IMR-90 (cell line): ENCODE results near the gene ERCC5. TPM values are rescaled to one million over a fixed set of nuclear protein-coding genes. Genes with fewer than 3 reads are reported as not detected.

Source experiments
- ATAC-seq: fragments of 200-7000 bp; cut with Tn5 transposase; 2 replicates; pipeline ENCODE4 v1.9.1; 2020; ENCODE audit warnings: low read depth, mild to moderate bottlenecking, moderate library complexity
- BruUV-seq: library from RNA; stranded (reverse); fragments of 400-500 nt; replicated peaks from 2 replicates; lab custom pipeline; 2021; lab: Mats Ljungman, UMichigan
- CTCF ChIA-PET: fragments of 300-600 bp; formaldehyde crosslinking; extraction: SDS; loops from one replicate; lab custom pipeline; 2021; ENCODE audit warnings: antibody characterized with exemption; lab: Yijun Ruan, JAX
- POLR2A ChIA-PET: fragments of 300-600 bp; sonication (Branson Sonifier 250); formaldehyde crosslinking; loops from one replicate; lab custom pipeline; 2022; ENCODE audit warnings: antibody characterized with exemption; ENCODE audit not compliant: unreplicated experiment; lab: Charles Lee
- DNase-seq: peaks from one replicate; pipeline ENCODE4 v3.0.0; 2013
- H2AFZ ChIP-seq: replicated peaks from 2 replicates; pipeline ENCODE3; 2013; ENCODE audit warnings: low read length, mild to moderate bottlenecking; ENCODE audit not compliant: poor library complexity
- H2AK5ac ChIP-seq: 2 replicates; pipeline ENCODE4 v1.6.1; 2013; ENCODE audit warnings: low read depth, low read length, inconsistent platforms
- H2AK9ac ChIP-seq: replicated peaks from 2 replicates; pipeline ENCODE3; 2013; ENCODE audit warnings: mild to moderate bottlenecking, low read depth, low read length, moderate library complexity; ENCODE audit not compliant: poor library complexity
- H2BK120ac ChIP-seq: 2 replicates; pipeline ENCODE4 v1.6.1; 2013; ENCODE audit warnings: low read depth, low read length, inconsistent platforms
- H2BK15ac ChIP-seq: 3 replicates; pipeline ENCODE4 v1.6.1; 2013; ENCODE audit warnings: low read depth, low read length, inconsistent platforms
- H2BK20ac ChIP-seq: 2 replicates; pipeline ENCODE4 v1.6.1; 2013; ENCODE audit warnings: low read depth, mild to moderate bottlenecking, inconsistent platforms, low read length, moderate library complexity
- H2BK5ac ChIP-seq: 2 replicates; pipeline ENCODE4 v1.6.1; 2013; ENCODE audit warnings: mild to moderate bottlenecking, low read depth, low read length, inconsistent platforms; ENCODE audit not compliant: poor library complexity, severe bottlenecking
- H3K14ac ChIP-seq: replicated peaks from 2 replicates; pipeline ENCODE4 v1.6.1; 2013; ENCODE audit warnings: low read depth, low read length, inconsistent platforms
- H3K18ac ChIP-seq: 2 replicates; pipeline ENCODE4 v1.6.1; 2013; ENCODE audit warnings: low read depth, low read length, control low read depth
- H3K23ac ChIP-seq: 2 replicates; pipeline ENCODE4 v1.6.1; 2013; ENCODE audit warnings: low read depth, low read length, inconsistent platforms
- H3K27ac ChIP-seq: 2 replicates; pipeline ENCODE4 v1.5.1; 2013; ENCODE audit warnings: mild to moderate bottlenecking, control low read depth, low read length; ENCODE audit not compliant: insufficient read depth
- H3K27me3 ChIP-seq: 2 replicates; pipeline ENCODE4 v1.6.1; 2013; ENCODE audit warnings: low read length; ENCODE audit not compliant: control insufficient read depth, insufficient read depth
- H3K36me3 ChIP-seq: 2 replicates; pipeline ENCODE4 v1.6.1; 2013; ENCODE audit warnings: low read length, mixed read lengths; ENCODE audit not compliant: control insufficient read depth, insufficient read depth
- H3K4ac ChIP-seq: 2 replicates; pipeline ENCODE4 v1.6.1; 2013; ENCODE audit warnings: low read depth, low read length, inconsistent platforms
- H3K4me1 ChIP-seq: 2 replicates; pipeline ENCODE4 v1.6.1; 2013; ENCODE audit warnings: low read length, mixed read lengths; ENCODE audit not compliant: control insufficient read depth, insufficient read depth
- H3K4me2 ChIP-seq: 2 replicates; pipeline ENCODE4 v1.6.1; 2013; ENCODE audit warnings: low read depth, mild to moderate bottlenecking, control low read depth, low read length, moderate library complexity
- H3K4me3 ChIP-seq: 2 replicates; pipeline ENCODE4 v1.5.1; 2013; ENCODE audit warnings: low read depth, mild to moderate bottlenecking, control low read depth, low read length, moderate library complexity; ENCODE audit not compliant: insufficient read depth
- H3K56ac ChIP-seq: 2 replicates; pipeline ENCODE4 v1.6.1; 2013; ENCODE audit warnings: low read length, inconsistent platforms; ENCODE audit not compliant: insufficient read depth; ENCODE audit errors: extremely low read depth
- H3K79me1 ChIP-seq, 2 experiments: 2 replicates each; pipeline ENCODE4 v1.6.1; 2013; ENCODE audit warnings: low read length in 2 of 2, inconsistent platforms in 1 of 2, low read depth in 1 of 2
- H3K9ac ChIP-seq: 2 replicates; pipeline ENCODE4 v1.6.1; 2013; ENCODE audit warnings: low read depth, low read length, control low read depth
- H3K9me1 ChIP-seq: 2 replicates; pipeline ENCODE4 v1.6.1; 2013; ENCODE audit warnings: low read length, inconsistent platforms; ENCODE audit not compliant: insufficient read depth
- H3K9me3 ChIP-seq: 2 replicates; pipeline ENCODE4 v1.6.1; 2013; ENCODE audit warnings: low read length; ENCODE audit not compliant: control insufficient read depth, insufficient read depth
- H4K20me1 ChIP-seq: 2 replicates; pipeline ENCODE4 v1.6.1; 2013; ENCODE audit warnings: low read length, inconsistent platforms; ENCODE audit not compliant: insufficient read depth
- H4K5ac ChIP-seq: 2 replicates; pipeline ENCODE4 v1.6.1; 2013; ENCODE audit warnings: mild to moderate bottlenecking, low read depth, low read length, control low read depth
- H4K8ac ChIP-seq, 2 experiments: 2 replicates each; pipeline ENCODE4 v1.6.1; 2013; ENCODE audit warnings: low read depth in 2 of 2, low read length in 2 of 2, control low read depth in 1 of 2, inconsistent platforms in 1 of 2
- H4K91ac ChIP-seq: 2 replicates; pipeline ENCODE4 v1.6.1; 2013; ENCODE audit warnings: low read depth, low read length, inconsistent platforms; ENCODE audit not compliant: insufficient read depth
- BHLHE40 ChIP-seq: fragments of 150-350 bp; IDR thresholded peaks from 2 replicates; pipeline ENCODE4 v1.6.1; 2016; ENCODE audit warnings: mild to moderate bottlenecking, low read depth, low read length
- CTCF ChIP-seq: conservative IDR thresholded peaks from 2 replicates; pipeline ENCODE4 v1.5.1; 2012; ENCODE audit warnings: mild to moderate bottlenecking, low read depth, low read length, improper control_type of control experiment
- ELK1 ChIP-seq: fragments of 150-350 bp; IDR thresholded peaks from 2 replicates; pipeline ENCODE4 v1.6.1; 2016; ENCODE audit warnings: low read depth, mild to moderate bottlenecking, low read length, moderate library complexity, borderline replicate concordance
- MAFK ChIP-seq: IDR thresholded peaks from 2 replicates; pipeline ENCODE4 v1.6.1; 2012; ENCODE audit warnings: low read depth, low read length, improper control_type of control experiment
- MAZ ChIP-seq: IDR thresholded peaks from 2 replicates; pipeline ENCODE4 v1.6.1; 2012; ENCODE audit warnings: low read depth, mild to moderate bottlenecking, low read length, improper control_type of control experiment, moderate library complexity, borderline replicate concordance
- POLR2A ChIP-seq: IDR thresholded peaks from 2 replicates; pipeline ENCODE4 v1.6.1; 2012; ENCODE audit warnings: mild to moderate bottlenecking, low read depth, low read length
- RAD21 ChIP-seq: IDR thresholded peaks from 2 replicates; pipeline ENCODE4 v1.6.1; 2012; ENCODE audit warnings: low read length, improper control_type of control experiment
- RCOR1 ChIP-seq: IDR thresholded peaks from 2 replicates; pipeline ENCODE4 v1.6.1; 2012; ENCODE audit warnings: mild to moderate bottlenecking, low read length, improper control_type of control experiment; ENCODE audit not compliant: insufficient replicate concordance
- RFX5 ChIP-seq: IDR thresholded peaks from 2 replicates; pipeline ENCODE4 v1.8.0; 2012; ENCODE audit warnings: low read depth, mild to moderate bottlenecking, low read length, moderate library complexity
- USF2 ChIP-seq: fragments of 150-350 bp; IDR thresholded peaks from 2 replicates; pipeline ENCODE4 v1.6.1; 2017; ENCODE audit warnings: mild to moderate bottlenecking, antibody characterized with exemption, low read length, low read depth
- whole genome bisulfite sequencing, 2 experiments: methylation state at CpG; one replicate each; pipeline versions ENCODE4 v1.1.5 to v1.1.7; 2013; ENCODE audit warnings: missing lambda C conversion rate in 2 of 2; ENCODE audit not compliant: insufficient read length in 1 of 2; ENCODE audit errors: extremely low coverage in 2 of 2; 5-methylcytosine and 5-hydroxymethylcytosine counted together
- dilution Hi-C: fragments of 300-500 bp; cut with HindIII; formaldehyde crosslinking; loops from one replicate; pipeline ENCODE4 v1.14.3; 2018; ENCODE audit warnings: low sequenced_read_pairs; ENCODE audit not compliant: unreplicated experiment
- in situ Hi-C: fragments of 300-500 bp; cut with MboI; formaldehyde crosslinking; loops from 3 replicates; pipeline ENCODE4 v1.14.3; 2019; ENCODE audit warnings: low sequenced_read_pairs, inconsistent platforms, mixed read lengths
- intact Hi-C: fragments of 100-400 bp; cut with micrococcal nuclease; formaldehyde crosslinking; loops from 2 replicates; pipeline ENCODE4 v1.10.0; 2022
- polyA plus RNA-seq, 3 experiments: library from polyadenylated mRNA; depleted of rRNA; stranded (reverse); fragments of >200 nt; gene quantifications; 2 replicates each; pipeline ENCODE4 v1.2.3, GENCODE V29; 2012; ENCODE audit warnings: low replicate concordance in 1 of 3
- total RNA-seq: library from RNA; depleted of rRNA; stranded (reverse); fragments of >200 nt; gene quantifications from 2 replicates; pipeline ENCODE4 v1.2.3, GENCODE V29; 2012

ERCC5 gene
- total and polyA plus RNA-seq, 2 of the 4 experiments (the other 2 are of a cell fraction) = 29.7 to 34.4 TPM

- no peak for TF ChIP-seq USF2
- TF ChIP-seq BHLHE40 = no peak
These were observed 45.4 kb upstream of the ERCC5 start (continued) for GRCh38 chr13:102800145-102801041.

- POLR2A ChIA-PET = no interaction called here
- Histone ChIP-seq H2BK5ac (no peak overlapping the region), H3K27me3 (no peaks in the 10 kb centered on the region), H3K4me3 (no peak overlapping the region), H3K79me1 (peaks cover 33 to 47% of the 10 kb centered on the region in 2 experiments), H4K8ac (no peak overlapping the region), H4K5ac (no peak overlapping the region), H3K9me1 (0 out of 2 replicates have a peak, but pooled peaks cover 6% of the 10 kb centered on the region), H4K20me1 (peaks cover 4% of the 10 kb centered on the region; the same call in 1 of the 2 replicates), H3K4me1 (0 out of 2 replicates have a peak, but pooled peaks cover 3% of the 10 kb centered on the region), H2BK20ac (no peak overlapping the region), H3K27ac (no peak overlapping the region), H2AK9ac (no peak overlapping the region), H3K9ac (no peak overlapping the region), H3K56ac (no peak overlapping the region), H3K18ac (no peak overlapping the region), H3K14ac (no peak overlapping the region), H3K4me2 (no peak overlapping the region), H2AFZ (no peak overlapping the region), H4K91ac (no peak overlapping the region), H2BK15ac (no peak overlapping the region), H3K9me3 (0 out of 2 replicates have a peak, but pooled peaks cover under 1% of the 10 kb centered on the region), H3K36me3 (peaks cover 2% of the 10 kb centered on the region; the same call in 1 of the 2 replicates), H2AK5ac (no peak overlapping the region), H2BK120ac (no peak overlapping the region), H3K4ac (no peak overlapping the region), H3K23ac (no peak overlapping the region)
- dilution Hi-C loops (no loop called here), in situ Hi-C loops (no loop called here), intact Hi-C loops (no loop called here)
- no TSS peak for BruUV-seq
- DNase-seq (no peak), ATAC-seq (no peak)
- CTCF ChIA-PET = no interaction called here
- WGBS, 2 experiments = no CpG with 5 or more reads among the region's 3 CpGs
- TF ChIP-seq CTCF (no peak), ELK1 (no peak), RFX5 (no peak), RAD21 (no peak), MAZ (no peak), MAFK (no peak), RCOR1 (no peak), BHLHE40 (no peak), POLR2A (no peak), USF2 (no peak)
These were observed 40.2 kb upstream of the ERCC5 start for GRCh38 chr13:102805680-102806079.
